ENCODE results near the gene FAM20A.
"Not testable (repeated sequence)": the region's sequence is repeated elsewhere in the genome, so short reads cannot be mapped to it uniquely, and the experiment has no call there.

Gene FAM20A

GRCh38 chr17:68564415-68565111 is 36.6 kb downstream of the FAM20A start:
- no peak for DNase-seq

GRCh38 chr17:68562736-68563135 is 38.4 kb downstream of the FAM20A start:
- DNase-seq, result no peak

GRCh38 chr17:68560966-68561720 is 40.0 kb downstream of the FAM20A start:
- no peak for DNase-seq

- DNase-seq, result no peak
Observed at GRCh38 chr17:68559316-68559715, 41.9 kb downstream of the FAM20A start.

- no peak for DNase-seq
Observed at GRCh38 chr17:68556551-68556950, 44.6 kb downstream of the FAM20A start.

- DNase-seq, result no peak
Observed at GRCh38 chr17:68544111-68544915, 56.9 kb downstream of the FAM20A start.

GRCh38 chr17:68542698-68543463 is 58.3 kb downstream of the FAM20A start:
- no peak for DNase-seq

- no peak for DNase-seq
Observed at GRCh38 chr17:68541816-68542215, 59.4 kb downstream of the FAM20A start.

- DNase-seq, result no peak
Observed at GRCh38 chr17:68540981-68541380, 60.2 kb downstream of the FAM20A start.

GRCh38 chr17:68539548-68540467 is 61.4 kb downstream of the FAM20A start:
- DNase-seq, result no peak

GRCh38 chr17:68535922-68536321 is 65.2 kb downstream of the FAM20A start:
- DNase-seq, result no peak

- DNase-seq, result no peak
Observed at GRCh38 chr17:68534695-68535088, 66.5 kb downstream of the FAM20A start.

GRCh38 chr17:68533887-68534694 is 67.1 kb downstream of the FAM20A start:
- peak in 1 of 2 experiments; percentile 26 for DNase-seq

GRCh38 chr17:68532826-68533225 is 68.3 kb downstream of the FAM20A start:
- no peak for DNase-seq

GRCh38 chr17:68531252-68531651 is 69.9 kb downstream of the FAM20A start:
- no peak for DNase-seq

GRCh38 chr17:68527314-68527713 is 73.9 kb downstream of the FAM20A start:
- no peak for DNase-seq

- DNase-seq, result no peak
Observed at GRCh38 chr17:68526548-68526947, 74.6 kb downstream of the FAM20A start.

GRCh38 chr17:68522266-68522665 is 78.9 kb downstream of the FAM20A start:
- DNase-seq, result no peak

- no peak for DNase-seq
Observed at GRCh38 chr17:68519911-68520310, 81.3 kb downstream of the FAM20A start.

GRCh38 chr17:68519051-68519450 is 82.1 kb downstream of the FAM20A start:
- not testable (repeated sequence) for DNase-seq

Measured in AML-193 (cell line).